Measurements from ENCODE around the gene OR4S2.

Gene OR4S2, protein sequence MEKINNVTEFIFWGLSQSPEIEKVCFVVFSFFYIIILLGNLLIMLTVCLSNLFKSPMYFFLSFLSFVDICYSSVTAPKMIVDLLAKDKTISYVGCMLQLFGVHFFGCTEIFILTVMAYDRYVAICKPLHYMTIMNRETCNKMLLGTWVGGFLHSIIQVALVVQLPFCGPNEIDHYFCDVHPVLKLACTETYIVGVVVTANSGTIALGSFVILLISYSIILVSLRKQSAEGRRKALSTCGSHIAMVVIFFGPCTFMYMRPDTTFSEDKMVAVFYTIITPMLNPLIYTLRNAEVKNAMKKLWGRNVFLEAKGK

DNA sequence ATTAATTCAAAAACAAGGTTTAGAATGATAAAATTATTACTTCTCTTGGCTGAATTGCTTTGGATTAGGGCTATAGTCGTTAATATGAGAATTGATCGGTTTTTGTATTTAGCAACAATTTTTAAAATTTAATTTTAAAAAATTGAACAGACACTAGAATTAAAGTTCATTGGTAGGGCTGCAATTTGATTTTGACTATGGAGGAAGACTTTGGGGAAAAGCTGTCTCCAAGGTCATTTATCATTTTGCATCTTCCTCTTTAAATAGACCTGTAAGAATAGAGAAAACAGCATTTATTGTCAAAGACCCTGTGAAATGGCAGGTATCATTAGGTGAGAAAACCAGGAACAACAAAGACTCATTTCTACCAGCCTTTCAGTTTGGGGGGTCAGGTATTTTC lies at the start of gene OR4S2:
OR4S2 (plus strand) TSS at position 301 of the 400 bp plus-strand sequence. CDS start 2,577 bp downstream, outside the sequence.
- no peak for DNase-seq (ENCODE audit: low read depth)

DNA sequence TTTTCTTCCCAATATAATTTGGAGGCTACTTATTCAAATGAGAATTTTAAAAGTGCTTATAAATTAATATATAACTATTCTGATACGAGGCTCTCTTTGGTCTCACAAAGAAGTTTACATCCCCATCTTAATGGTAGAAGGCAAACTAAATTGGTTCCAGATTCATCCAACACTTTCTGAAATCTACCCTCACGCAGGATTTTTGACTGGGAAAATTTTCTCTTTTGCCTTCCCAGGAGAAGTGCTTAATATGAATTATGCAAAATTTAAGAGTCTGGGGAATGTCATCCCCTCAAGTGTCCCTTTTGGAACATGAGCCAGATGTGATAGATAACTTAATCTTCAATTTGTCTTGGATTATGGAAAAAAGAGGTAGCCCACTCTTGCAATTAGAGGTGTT lies 40.6 kb upstream of the OR4S2 start, which contains the start of gene OR4C11:
OR4C11 (minus strand) TSS at position 101 of the 400 bp plus-strand sequence. CDS start 3,272 bp downstream, outside the sequence.
- no peak for DNase-seq (ENCODE audit: low read depth)

DNA sequence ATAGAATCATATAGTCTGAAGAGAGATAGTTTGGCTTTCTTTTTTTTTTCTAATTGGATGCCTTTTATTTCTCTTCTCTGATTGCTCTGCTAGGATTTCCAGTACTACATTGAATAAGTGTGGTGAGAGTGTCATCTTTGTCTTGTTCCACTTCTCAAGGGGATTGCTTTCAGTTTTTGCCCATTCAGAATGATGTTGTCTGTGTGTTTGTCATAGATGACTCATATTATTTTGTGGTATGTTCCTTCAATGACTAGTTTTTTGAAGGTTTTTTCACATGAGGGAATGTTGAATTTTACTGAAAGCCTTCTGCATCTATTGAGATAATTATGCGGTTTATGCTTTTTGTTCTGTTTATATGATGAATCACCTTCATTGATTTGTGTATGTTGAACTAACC lies 23.6 kb upstream of the OR4S2 start:
- no peak for DNase-seq (ENCODE audit: low read depth)

DNA sequence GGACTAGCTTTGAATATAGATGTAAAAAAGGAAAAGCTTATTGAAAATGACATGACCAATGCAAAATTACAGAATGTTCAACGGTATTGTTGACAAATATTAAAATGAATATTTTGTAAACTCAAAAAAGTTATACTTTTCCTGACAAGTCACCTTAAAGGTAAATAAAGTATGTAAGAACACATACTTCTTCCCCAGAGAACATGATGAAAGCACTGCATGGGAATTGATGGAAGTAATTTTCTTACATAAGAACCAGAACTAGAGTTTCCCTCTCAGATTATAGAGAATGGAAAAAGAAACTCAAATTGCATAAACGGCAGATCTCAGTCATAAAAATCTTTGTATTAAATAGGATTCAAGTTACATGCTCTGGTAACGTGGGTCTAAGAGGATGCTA lies 13.3 kb upstream of the OR4S2 start, which contains the start of gene OR4P4:
OR4P4 (plus strand) TSS at position 301 of the 400 bp plus-strand sequence.
- no peak for DNase-seq (ENCODE audit: low read depth)

DNA sequence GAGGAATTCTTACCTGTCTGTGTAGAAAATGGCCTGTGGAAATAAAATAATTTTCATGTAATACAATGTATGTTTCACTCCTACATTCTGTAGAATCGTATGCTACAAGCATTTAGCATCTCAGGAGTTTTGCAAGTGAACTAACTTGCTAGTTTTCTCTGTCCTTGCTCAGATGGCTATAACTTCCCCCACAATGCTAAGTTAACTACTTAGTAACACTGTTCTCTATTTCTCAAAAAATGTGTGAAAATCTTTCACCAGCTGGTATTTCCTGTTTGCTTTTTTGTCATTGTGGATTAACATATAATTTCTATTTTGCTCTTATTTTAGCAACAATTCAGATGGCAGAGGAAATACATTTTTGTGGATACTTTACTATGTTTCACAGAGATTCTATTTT lies 4.4 kb downstream of the OR4S2 start:
- no peak for DNase-seq (ENCODE audit: low read depth)

DNA sequence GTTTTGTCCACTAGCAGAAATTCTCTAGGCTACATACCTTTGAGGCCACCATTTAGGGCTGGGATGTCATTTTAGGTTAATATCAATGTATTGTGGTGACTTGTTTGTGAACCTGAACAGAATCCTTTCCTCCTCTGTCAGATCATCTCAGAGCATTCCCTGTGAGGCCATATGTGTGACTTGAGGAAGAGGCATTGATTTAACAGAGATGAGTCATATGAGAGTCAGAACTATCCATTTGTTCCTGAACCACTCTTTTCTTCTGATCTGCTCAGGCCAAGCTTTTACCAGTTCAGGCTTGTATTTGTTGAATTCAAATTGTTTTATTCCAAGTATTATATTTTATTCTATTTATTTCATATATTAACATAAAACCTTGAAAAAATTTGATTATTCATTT lies 7.0 kb downstream of the OR4S2 start:
- no peak for DNase-seq (ENCODE audit: low read depth)

DNA sequence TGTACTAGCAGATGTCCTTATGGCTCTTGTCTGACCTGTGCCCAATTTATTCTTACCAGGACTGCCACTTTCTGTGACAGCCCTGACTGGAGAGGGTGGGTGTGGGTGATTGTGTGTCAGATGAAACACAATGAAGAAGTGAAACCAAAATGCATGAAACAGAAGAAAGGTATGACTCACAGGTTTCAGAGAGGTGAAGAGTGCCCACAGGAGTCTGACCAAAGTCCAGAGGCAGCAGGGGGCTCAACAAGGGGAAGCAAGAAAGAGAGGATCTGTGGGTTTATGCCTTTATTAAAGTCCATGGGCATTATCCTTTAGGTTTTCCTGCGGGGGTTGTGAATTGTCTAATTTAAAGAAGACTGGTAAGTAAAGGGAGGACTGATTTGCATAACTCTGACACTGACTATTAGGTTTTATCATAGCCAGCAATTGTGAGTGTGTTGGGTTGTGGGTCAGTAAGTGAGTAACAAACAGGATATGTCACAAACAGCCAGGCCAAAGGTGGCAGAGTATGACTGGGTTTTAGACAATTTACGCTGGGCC lies 10.0 kb downstream of the OR4S2 start:
- DNase-seq (ENCODE audit: low read depth) = no peak

DNA sequence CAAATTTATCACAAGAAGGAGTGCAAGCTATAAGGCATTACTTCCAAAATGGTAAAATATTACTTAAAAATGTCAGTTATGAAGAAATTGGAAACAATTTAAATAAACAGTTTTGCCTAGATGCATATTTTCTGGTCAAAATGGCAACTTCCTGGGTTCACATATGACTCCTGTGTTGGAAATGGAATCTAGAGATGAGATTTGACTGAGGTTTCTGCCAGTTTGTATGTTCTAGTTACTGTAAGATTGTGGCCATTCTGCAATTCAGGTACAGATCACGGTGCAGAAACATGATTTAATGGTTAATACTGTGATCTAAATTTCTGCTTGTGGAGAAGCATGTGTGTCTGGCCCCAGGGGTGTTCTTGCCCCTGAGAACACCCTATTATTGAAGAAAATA lies 10.5 kb downstream of the OR4S2 start:
- no peak for DNase-seq (ENCODE audit: low read depth)

DNA sequence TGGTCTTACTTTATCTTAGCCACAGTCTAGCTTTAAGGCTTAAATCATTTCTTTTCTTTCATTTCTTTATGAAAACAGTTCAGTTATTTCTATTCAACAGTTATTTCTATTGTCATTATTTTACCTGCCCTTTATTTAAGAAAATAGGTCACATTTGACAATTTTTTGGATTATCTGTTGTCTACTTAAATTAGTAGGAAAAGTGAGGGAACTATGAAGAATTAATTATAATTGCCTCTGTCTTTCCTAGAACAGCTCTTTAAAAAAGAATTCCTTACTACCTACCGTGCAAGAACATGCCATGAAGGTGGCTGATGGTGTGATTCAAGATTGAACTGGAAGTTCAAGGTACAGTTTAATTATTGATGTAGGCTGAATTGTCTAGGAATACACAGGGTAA lies 13.8 kb downstream of the OR4S2 start, which contains the start of gene OR4C6:
OR4C6 (plus strand) TSS at position 301 of the 400 bp plus-strand sequence. CDS start 2,966 bp downstream, outside the sequence.
- DNase-seq (ENCODE audit: low read depth) = no peak

DNA sequence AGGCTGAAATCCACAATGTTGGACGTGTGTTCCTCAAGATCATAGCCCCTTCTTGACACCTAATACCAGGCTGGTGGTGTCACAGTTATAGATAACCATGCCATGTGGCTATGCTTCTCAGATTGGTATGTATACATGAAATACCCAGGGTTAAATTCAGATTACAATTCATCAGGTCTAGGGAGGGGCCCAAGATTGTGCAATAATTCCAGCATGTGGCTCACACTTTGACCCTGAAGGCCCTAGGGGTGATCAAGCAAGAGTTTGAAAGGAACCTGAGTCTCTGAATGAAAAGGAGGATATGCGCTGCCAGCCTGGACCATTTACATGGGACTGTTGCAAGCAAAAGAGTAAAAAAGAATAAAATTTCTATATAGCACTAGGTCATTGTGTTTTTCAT lies 21.2 kb downstream of the OR4S2 start:
- no peak for DNase-seq (ENCODE audit: low read depth)

DNA sequence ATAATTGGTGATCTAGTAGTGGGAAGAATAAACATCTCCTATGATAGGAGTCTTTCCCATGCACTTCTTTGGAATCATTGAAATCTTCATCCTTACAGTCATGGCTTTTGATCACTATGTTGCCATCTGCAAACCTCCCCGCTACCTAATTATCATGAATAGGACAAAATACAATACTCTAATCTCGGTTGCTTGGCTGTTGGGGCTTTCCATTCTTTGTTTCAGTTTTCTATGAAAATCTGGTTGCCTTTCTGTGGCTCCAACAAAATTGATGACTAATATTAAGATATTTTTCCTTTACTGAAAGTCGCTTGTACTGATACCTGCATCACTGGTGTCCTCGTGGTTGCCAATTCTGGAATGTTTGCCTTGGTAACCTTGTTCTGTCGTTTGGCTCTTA lies 25.7 kb downstream of the OR4S2 start:
- no peak for DNase-seq (ENCODE audit: low read depth)

DNA sequence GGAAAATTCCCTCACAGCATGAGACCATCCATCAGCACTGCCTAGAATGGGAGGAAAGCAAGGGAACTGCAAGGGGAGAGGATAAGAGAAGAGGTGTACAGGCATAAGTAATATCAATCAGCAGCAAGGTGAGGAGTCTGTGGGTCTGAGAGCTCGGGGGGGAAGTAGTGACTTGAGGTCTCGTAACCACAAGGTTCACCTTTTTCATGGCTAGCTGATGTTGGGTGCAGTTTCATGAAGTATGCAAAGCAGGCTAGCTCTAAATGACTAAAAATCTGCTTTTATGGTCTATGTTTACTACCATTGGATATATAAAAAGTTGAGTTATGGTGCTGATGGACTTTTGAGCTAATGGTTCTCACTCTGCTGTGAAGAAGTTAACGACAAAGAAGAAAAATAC lies 49.7 kb downstream of the OR4S2 start:
- no peak for DNase-seq (ENCODE audit: low read depth)

DNA sequence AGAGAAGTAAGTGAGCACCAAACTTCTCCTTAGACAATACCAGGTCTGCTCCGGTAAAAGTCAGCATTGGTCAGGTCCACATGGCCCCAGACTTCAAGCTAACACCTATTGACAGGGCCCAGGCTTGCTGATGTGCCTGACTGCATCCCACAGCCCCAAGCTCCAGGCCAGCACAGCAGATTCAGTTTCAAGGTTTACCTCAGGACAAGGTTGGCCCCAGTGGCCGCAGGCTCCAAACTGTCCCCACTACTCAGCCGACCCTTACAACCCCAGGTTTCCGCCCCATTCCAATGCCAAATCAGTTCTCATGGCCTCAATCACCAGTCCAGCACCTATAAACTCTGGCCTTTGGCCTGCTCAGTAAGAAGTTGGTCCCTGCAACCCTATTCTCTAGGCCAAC lies 53.3 kb downstream of the OR4S2 start:
- DNase-seq (ENCODE audit: low read depth) = no peak

All from activated T-cell treated with anti-CD3 and anti-CD28 coated beads for 24 hours (primary cell).